Hepatic stellate cell (primary cell): ENCODE results near the gene CD274.
A peak's percentile ranks its signal among the peaks of the same experiment; 100 is the strongest.

Source experiments
- DNase-seq: peaks from one replicate; pipeline ENCODE4 v3.0.0; 2011; ENCODE audit warnings: low spot score

Gene CD274

DNA sequence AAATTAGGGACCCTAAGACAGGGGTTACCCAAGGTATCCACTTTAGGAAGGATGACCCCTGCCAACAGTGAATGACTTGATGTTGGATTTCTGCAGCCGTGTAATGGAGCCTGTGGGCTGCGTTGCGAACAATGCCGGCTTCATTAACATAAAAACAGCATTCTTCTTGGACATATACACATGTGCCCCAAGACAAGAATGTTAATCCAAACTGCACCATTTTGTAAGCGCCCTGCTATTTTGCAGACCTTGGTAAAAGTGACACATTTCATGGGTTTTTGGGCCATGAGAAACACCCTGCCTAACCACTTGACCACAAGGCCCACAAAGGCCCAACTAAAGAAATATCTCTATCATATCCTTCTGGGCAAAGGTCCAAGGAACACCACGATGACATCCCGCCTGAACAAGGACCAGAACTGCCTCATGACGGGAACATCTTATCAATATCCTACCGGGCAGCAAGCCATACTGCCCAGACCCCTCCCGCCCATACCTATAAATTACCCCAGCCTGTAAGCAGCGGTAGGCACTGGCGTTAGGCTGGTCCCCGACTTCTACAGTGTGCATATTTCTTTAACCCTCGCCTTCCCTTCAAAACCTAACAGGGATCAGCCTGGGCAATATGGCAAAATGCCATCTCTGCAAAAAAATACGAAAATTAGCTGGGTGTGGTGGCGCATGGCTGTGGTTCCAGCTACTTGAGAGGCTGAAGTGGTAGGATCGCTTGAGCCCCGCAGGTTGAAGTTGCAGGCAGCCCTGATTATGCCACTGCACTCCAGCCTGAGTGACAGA, 50.3 kb downstream of the CD274 start:
- peak; percentile 35 for DNase-seq

DNA sequence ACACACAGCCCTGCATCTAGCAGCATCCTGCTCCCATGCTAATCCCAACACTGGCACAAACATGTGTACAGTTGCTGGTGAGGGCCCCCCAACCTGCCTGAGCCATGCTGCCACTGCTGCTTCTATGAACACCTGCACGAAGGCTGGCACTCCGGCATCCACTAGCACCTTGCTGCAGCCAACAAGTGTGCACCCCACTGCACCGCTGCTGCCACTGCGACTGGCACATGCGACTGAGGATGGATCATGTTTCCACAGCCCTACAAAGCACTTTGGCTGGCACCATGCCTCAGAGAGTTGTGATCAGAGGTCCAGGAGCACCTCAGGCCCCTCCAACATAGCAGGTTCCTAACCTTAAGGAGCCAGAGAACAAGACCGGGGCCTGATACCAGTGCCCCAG, 52.2 kb downstream of the CD274 start:
- no peak for DNase-seq

DNA sequence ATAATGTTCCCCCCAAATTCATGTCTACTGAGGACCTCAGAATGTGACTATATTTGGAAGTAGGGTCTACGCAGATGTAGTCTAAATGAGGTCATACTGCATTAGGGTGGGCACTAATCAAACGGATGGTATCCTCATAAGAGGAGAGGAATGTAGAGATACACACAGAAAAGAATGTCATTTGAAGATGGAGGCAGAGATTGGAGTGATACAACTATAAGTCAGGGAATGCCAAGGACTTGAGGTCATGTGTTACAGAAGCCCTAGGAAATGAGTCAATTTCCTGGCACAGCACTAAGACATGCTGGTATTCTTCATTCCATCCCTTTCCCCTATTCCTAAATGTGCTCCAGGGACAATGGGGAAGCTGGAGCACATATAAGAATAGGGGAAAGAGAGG, 59.2 kb downstream of the CD274 start:
- DNase-seq, result peak; percentile 62

DNA sequence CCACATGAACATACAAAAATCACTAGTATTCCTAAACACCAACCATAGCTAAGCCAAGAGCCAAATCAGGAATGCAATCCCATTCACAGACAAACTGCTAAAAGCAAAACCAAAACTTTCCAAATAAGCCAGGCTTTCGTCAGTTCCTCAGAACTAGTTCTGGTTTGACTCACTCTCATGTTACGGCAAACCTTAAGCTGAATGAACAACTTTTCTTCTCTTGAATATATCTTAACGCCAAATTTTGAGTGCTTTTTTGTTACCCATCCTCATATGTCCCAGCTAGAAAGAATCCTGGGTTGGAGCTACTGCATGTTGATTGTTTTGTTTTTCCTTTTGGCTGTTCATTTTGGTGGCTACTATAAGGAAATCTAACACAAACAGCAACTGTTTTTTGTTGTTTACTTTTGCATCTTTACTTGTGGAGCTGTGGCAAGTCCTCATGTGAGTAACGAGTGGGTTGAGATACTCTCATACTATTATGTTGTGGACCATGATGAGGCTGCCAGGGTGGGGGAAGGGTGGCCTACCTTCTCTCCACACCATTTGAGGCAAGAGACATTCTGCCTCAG, 60.1 kb downstream of the CD274 start, which contains the start of gene PDCD1LG2:
TSS of gene PDCD1LG2 (plus strand) at position 172 of the 572 bp plus-strand sequence. CDS start 12,016 bp downstream, outside the sequence.
- DNase-seq, result peak; percentile 37

DNA sequence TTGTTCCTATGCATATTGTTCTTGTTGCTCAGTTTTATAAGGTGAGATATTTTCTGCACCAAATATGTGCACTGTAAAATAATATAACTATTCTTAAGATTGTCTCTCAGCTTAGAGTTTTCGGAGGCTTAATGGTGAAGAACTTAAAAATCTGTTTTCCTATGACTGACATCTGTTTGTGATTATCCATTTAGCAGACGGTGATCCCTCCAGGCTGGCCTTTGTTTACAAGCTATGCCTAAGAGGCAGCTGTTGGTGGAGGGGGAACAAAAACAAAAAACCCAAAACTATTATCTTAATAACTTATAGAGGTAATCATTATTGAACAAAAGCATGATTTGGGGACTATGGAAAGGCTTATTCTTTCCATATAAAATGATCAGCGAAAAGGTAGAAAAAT, 60.6 kb downstream of the CD274 start:
- DNase-seq, result no peak

DNA sequence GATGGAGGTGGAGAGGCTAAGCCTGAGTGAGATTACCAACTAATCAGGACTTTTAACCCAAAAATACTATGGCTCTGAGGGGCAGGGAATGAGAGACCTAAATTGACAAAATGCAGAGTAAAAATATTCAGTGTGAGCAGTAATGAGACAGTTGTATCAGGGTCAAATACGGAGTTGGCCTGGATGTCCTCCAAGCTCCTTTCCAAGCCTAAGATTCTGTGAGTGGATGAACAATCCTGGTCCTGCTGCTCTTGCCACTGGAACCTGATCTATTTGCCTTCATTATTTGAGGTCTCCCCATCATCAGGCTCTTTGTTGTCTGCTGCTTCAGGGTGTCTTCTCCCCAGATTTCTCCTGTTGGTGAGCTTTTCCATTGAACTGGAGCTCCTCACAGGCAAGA, 61.1 kb downstream of the CD274 start:
- no peak for DNase-seq

DNA sequence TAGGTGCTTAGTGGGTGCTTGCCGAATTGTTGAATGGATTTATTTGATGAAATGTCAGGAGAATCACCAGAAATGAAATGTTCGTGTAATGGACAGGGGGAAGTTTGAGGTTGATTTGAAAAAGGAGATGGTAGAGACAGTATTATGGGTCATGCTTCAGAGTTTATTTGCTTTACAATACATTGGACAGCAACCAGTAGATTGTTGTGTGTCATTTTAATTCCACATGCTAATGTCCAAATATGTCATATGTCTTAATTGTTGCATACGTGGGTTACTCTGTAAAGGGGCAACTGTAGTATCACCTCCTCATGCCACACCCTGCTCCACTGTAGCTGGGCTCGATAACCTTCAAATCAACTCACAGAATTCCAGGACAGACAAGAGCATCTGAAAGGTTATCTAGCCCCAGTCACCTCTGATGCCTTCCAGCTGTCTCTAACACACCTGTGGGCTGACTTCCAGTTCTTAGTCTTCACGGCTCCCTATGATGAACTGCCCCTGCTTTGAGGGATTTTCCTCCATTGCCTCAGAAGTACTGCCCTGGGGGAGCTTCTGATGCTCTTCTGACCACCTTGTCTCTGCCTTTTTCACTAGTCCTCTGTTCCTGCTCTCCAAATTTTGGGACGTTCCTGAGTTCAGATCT, 61.7 kb downstream of the CD274 start:
- no peak for DNase-seq

DNA sequence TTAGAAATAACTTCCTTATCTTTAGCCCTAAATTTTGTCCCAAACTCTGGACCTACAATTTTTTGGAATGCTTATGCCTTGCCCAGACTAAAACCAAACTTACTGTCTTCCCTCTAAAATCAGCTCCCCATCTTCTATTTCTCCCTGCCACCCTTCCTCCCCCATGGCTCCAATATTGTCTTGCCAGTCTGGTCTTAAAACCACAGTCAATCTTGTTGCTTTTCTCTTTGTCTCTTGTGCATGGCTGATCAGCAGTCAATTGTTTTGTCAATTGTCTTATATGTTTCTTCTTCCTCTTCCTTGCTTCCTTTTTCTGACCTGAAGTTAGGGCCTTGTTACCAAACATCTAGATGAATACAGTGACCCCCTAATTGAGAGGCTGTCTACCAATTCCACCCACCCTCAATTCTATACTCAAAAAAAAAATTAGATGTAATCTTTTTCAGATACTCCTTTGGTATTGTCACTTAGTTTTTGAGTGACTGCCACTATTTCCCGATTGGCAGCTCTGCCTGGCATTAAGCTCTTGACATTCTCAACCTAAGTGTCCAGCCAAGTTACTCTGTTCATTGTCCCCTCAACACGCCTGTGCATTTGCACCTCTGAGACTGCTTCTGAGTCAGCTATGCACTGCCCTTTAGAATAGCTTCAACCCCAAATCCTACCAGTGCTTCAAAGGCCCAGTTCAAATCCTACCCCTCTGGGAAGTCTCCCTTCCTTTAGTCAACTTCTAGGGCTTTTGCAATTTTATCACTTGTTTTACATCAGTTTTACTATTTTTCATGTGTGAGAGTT, 62.5 kb downstream of the CD274 start:
- DNase-seq, result no peak

DNA sequence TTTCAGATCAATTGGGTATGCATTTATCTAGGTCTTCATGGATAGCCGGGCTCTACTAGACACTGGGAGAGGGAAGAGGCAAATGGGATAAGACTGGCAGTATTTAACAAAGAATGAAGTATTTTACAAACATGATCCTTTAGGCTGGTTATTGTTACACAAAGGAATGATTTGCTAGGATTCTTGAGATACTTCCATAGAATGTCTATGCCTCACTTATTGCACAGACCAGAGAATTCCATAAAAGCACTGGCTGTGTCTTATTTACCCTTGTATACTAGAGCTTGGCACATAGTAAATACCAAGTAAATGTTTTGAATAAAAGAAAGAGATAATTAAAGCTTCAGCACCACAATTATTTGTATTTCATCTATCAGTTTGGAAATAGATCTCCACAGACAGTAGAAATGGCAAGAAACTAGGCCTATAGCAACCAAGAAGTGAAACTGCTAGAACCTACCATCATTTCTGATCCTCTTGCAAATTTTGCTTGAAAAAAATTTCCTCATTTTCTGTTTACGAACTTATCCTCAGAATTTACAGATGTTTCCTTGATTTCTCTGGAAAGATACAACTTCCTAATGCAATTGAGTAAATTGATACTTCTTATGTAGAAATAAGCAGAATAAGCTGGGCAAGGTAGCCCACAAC, 63.7 kb downstream of the CD274 start:
- no peak for DNase-seq

DNA sequence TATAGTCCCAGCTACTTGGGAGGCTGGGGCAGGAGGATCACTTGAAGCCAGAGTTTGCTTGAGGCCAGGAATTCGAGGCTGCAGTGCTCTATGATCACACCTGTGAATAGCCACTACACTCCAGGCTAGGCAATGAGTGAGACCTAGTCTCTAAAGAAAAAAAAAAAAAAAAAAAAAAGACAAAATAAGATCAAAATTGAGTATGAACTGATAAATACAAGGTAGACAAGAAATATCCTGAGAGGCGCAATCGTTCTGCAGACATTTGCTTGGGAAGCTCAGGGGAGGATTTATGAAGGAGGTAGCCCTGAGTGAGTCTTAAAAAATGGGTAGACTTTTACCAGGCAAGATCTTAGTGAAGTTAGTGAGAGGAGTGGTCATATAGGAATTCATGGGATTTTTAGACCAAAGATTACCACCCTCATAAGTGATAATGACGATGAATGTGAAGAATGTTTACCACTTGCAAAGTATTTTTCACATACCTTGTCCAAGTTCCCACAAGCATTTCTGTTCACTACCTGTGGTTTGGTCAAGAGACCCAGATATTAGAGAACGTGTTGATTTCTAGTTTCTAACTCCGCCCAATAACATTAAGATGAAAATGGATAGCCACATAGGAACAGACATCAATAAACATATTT, 64.4 kb downstream of the CD274 start:
- DNase-seq, result no peak

DNA sequence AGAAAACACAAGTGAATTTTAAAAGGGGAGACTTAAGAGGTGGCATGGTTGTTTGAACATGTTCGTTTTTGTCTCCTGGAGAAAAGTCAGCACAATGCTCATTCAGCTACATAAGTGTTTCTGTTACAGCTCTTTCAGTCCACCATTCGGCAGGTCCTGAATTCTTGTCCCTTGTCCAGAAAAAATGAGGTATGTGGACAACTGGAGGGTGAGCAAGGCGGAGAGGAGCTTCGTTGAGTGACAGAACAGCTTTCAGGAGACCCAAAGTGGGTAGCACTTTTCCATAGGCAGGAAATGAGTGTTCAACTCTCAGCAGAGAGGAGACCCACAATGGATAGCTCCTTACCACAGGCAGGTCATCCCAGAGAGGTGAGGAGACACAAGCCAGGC, 64.9 kb downstream of the CD274 start:
- no peak for DNase-seq

DNA sequence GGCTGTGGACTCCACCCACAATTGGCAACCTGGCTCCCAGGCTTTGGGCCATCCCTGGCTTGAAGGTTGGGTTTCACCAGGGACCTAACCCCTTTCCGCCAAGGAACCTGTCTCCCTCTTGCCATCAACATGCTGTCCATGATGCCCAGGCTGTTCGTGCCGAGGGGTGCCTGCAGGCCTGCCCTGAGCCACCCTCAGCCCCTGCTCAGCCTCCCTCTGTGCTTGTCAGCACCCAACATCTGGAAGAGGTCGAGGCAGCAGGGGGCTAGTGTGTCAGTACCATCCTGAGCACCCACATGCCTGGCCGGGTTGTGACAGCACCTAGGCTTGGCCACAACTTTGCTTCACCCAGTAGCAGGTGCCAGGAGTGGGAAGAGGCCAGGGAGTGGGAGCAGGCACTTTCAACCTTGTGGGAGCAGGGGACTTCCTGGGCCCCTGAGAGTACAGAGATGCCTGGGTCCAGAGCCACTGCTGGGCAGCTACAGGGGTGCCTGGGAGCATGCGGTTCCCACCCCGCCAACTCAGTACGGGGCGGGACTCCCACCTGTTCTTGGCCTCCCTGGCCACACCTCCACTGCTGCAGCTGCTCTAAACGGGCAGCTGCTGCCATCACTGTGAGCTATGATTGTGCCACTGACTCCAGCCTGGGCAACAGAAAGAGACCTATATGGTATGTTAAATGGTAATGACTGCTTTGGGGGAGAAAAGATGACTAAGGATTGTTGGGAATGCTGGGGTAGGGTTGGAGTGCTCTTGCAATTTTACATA, 66.3 kb downstream of the CD274 start:
- no peak for DNase-seq

DNA sequence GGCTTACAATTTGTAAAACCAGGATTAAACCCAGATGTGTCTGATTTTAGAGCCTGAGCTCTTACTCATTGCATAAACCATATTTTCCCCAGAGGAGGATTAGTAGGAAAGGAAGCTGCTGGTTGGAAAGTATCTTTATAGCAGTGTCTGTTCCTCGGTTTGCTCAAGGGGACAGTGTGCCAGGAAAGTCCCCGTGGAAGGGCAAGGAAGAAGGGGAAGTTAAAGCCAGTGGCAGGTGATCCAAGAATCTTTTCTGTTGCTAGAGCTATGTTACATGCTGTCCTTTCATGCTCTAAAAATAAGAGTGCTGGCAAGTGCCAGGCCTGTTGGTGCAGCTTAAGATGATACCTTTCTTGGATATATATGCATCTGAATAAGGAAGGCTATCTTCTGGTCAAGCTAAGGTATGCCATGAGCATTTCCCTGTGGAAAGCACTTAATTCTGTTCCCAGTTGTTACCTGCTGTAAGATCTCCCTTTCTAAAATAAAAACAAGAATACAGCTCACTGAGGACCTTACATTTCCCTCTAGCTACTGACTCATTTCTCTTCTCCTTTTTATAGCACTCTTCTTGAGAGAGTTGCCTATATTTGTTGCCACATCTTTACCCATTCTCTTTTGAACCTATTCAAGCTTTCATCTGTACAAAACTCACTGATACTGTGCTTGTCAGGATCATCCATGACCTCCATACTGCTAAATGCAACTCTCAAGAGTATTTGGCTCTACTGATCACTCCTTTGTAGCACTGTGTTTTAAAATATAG, 68.0 kb downstream of the CD274 start:
- no peak for DNase-seq

DNA sequence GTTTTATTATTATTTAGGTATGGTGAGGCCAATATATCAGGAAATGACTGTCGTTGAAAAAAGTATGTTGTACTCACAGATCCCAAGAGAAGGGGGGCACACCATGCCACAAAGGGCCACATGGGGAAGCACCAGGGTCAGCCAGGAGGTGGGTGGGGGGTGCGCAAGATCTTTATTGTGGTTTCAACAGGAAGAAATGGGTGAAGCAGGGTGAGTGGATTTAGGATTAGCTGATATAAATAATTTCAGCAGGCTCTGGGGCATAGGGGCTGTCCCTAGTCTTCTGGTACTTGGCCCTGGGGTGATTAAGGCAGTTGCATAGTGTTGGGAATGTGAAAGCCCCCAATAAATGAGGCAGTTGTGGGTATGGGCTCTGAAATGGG, 68.6 kb downstream of the CD274 start:
- DNase-seq, result no peak
